ENCODE results near the gene HIVEP3.
"Not testable (repeated sequence)": the region's sequence is repeated elsewhere in the genome, so short reads cannot be mapped to it uniquely, and the experiment has no call there.

The HIVEP3 gene

DNA sequence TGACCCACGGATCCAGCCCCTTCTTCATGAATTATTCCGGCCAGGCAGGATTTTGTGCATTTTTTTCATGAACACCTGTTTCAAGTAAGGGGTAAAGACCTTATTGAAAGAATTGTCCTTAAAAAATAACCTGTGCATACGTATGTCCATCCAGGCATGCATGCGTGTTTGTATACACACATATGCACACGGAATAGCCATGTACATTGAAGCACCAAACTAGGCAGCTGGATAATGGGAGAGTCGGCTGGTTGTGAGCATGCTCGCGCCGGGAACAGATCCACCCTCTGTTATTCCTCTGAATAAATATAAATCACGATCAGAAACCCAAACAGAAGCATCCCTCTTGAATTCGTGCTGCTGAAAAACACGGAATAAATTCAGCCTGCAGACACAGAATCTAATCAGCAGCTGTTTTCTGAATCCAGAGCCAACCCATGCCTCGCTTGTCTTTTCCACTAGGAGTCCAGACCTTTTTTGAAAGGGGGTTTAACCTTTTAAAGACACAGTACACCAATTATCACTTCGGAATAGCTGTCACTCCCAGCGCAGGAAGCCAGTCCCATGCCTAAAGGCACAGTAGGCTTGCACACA lies at the start of gene HIVEP3:
TSS of gene HIVEP3 (minus strand) at position 473 of the 594 bp plus-strand sequence.
- Mint-ChIP-seq H3K4me3 (peak within 1 kb of the TSS; percentile 77), H3K27ac (peak within 1 kb of the TSS; percentile 91), H3K9me3 (no peaks in the 10 kb centered on the region), H3K36me3 (peaks cover 8% of the 10 kb centered on the region), H3K4me1 (peaks cover 70% of the 10 kb centered on the region)
- ATAC-seq (no peak), DNase-seq (ENCODE audit: low spot score in 2 of 2) (peak in 1 of 2 donors; percentile 45)

DNA sequence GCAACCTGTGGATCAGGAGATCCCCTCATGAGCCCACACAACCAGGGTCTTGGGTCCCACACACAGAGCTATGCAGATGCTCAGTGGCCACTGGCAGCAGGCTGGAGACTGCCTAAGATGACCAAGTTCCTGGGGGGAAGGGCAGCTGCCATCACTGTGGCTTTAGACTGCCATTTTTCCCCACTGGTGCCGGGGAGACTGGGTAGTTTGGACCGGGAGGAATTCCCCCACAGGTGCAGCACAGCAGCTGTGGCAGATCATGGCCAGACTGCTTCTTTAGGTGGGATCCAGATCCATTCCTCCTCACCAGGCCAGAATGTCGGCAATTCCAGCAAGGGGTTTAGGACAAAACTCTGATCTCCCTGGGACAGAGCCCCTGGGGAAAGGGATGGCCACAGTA lies 45.7 kb upstream of the HIVEP3 start:
- Mint-ChIP-seq H3K27ac (no peak overlapping the region), H3K4me3 (no peak overlapping the region), H3K36me3 (no peaks in the 10 kb centered on the region), H3K4me1 (peaks cover 10% of the 10 kb centered on the region), H3K9me3 (peaks cover 6% of the 10 kb centered on the region)
- no peak for ATAC-seq
- DNase-seq (ENCODE audit: low spot score in 2 of 2), result no peak

DNA sequence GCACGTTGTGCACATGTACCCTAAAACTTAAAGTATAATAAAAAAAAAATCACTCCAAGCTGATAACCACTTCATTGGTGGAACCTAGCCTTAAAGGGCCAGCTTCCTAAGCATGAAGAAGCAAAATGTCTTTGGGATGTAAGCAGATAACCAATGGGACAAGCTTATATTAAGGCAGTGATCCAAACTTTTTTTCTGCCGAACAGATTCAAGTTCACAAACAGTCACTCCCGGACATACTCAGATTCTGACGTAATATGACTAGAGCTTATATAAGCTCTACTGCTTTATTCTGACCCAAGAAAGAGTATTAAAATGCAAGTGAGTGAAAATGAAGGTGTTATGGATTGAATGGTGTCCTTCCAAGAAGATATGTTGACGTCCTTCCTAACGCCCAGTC lies 44.9 kb upstream of the HIVEP3 start:
- DNase-seq (ENCODE audit: low spot score in 2 of 2) (no peak), ATAC-seq (no peak)
- Mint-ChIP-seq H3K36me3 (no peaks in the 10 kb centered on the region), H3K4me1 (peaks cover 10% of the 10 kb centered on the region), H3K4me3 (no peak overlapping the region), H3K9me3 (peaks cover 6% of the 10 kb centered on the region), H3K27ac (no peak overlapping the region)

GRCh38 chr1:41958015-41958673 lies 39.4 kb upstream of the HIVEP3 start:
- H3K9me3 Mint-ChIP-seq, result no peaks in the 10 kb centered on the region
- no peaks in the 10 kb centered on the region for H3K36me3 Mint-ChIP-seq
- no peak overlapping the region for H3K27ac Mint-ChIP-seq
- no peak overlapping the region for H3K4me3 Mint-ChIP-seq
- peaks cover 16% of the 10 kb centered on the region for H3K4me1 Mint-ChIP-seq
- ATAC-seq, result no peak
- no peak for DNase-seq (ENCODE audit: low spot score in 2 of 2)

DNA sequence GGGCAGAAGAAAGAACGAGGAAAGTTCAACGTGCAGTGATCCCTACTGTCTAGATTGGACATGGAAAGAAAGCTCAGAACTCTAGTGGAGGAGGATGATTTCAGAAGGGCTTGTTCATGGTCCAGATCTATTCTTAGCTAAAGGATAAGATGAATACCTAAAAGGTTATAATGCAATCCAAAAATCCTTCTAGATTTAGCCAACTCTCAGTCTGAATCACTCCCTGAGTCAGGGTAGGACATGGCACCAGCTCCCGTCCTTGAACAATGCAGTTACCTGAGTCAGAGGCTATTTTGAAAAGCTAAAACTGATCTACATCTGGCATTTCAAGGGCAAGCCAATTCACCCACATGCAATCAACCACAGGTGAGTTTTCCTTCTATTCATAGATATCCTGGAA lies 38.8 kb upstream of the HIVEP3 start:
- peaks cover 16% of the 10 kb centered on the region for H3K4me1 Mint-ChIP-seq
- no peaks in the 10 kb centered on the region for H3K9me3 Mint-ChIP-seq
- H3K27ac Mint-ChIP-seq, result no peak overlapping the region
- H3K4me3 Mint-ChIP-seq, result no peak overlapping the region
- ATAC-seq (no peak), DNase-seq (ENCODE audit: low spot score in 2 of 2) (no peak)
- H3K36me3 Mint-ChIP-seq, result no peaks in the 10 kb centered on the region

DNA sequence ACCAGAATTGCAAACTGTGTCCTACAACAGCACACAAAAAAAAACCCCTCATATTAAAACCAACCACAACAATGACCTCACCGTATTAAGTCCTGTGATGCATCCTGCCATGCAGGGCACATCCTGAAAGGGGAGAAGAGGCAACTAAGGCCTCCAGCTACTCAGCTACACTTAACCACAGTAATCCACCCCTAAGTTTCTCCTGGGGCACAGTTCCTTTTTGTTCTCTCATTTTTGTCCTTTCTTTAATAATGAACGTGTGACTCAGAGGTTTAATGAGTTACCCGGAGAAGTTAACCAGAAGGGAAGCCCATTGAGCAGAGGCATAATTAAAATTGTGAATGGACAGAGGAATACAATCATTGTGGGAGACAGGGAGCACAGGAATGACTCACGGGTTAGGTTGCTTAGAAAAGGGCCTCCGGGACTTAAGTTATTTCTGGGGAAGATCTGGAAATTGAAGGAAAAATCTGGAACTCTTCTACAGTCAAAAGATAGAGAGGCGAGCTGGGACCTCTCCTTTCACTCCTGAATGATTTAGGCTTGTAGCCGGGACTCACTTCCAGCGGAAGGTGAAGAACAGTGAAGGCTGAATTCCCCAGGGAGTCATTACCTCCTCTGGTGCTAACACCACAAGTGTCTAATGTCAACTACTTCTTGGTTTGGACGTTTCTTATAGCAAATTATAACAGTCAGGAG lies 36.9 kb upstream of the HIVEP3 start:
- peak; percentile 91 for ATAC-seq
- peaks cover 22% of the 10 kb centered on the region for H3K4me1 Mint-ChIP-seq

DNA sequence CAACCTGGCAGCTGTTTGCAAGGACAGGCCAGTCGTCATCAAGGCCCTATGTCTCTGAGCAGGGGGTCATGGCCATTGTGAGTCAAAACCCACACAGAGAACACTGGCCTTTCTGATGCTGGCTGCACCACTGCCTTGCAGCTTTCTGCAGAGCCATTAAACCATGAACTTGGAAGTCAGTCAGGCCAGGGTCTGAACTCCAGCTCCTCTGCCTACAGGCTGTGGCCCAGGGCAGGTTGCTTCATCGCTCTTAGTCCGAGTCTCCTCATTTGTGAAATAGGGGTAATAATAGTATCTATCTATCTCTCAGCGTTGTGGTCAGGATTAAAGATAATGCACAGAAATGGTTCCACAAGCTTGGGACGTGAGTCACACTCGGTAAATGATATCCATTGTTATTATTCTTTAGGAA lies 35.8 kb upstream of the HIVEP3 start:
- H3K9me3 Mint-ChIP-seq, result peaks cover 10% of the 10 kb centered on the region
- ATAC-seq (no peak), DNase-seq (ENCODE audit: low spot score in 2 of 2) (peak in 1 of 2 donors; percentile 36)
- no peak overlapping the region for H3K27ac Mint-ChIP-seq
- H3K4me3 Mint-ChIP-seq, result no peak overlapping the region
- no peaks in the 10 kb centered on the region for H3K36me3 Mint-ChIP-seq
- H3K4me1 Mint-ChIP-seq, result peaks cover 21% of the 10 kb centered on the region

More for the DNA sequence above, 36.9 kb upstream of the HIVEP3 start:
- DNase-seq (ENCODE audit: low spot score in 2 of 2), result peak in 1 of 2 donors; percentile 48
- Mint-ChIP-seq H3K36me3 (no peaks in the 10 kb centered on the region), H3K4me3 (no peak overlapping the region), H3K27ac (no peak overlapping the region), H3K9me3 (peaks cover 10% of the 10 kb centered on the region)

- DNase-seq (ENCODE audit: low spot score in 2 of 2), result no peak
- H3K36me3 Mint-ChIP-seq, result no peaks in the 10 kb centered on the region
- peaks cover 10% of the 10 kb centered on the region for H3K9me3 Mint-ChIP-seq
- peaks cover 21% of the 10 kb centered on the region for H3K4me1 Mint-ChIP-seq
- no peak overlapping the region for H3K4me3 Mint-ChIP-seq
- no peak for ATAC-seq
- H3K27ac Mint-ChIP-seq, result no peak overlapping the region
Measured at GRCh38 chr1:41953291-41953690, 34.6 kb upstream of the HIVEP3 start.

GRCh38 chr1:41952208-41952607 lies 33.5 kb upstream of the HIVEP3 start:
- no peak for ATAC-seq
- no peak overlapping the region for H3K4me3 Mint-ChIP-seq
- no peak overlapping the region for H3K27ac Mint-ChIP-seq
- H3K36me3 Mint-ChIP-seq, result no peaks in the 10 kb centered on the region
- H3K9me3 Mint-ChIP-seq, result peaks cover 10% of the 10 kb centered on the region
- peaks cover 21% of the 10 kb centered on the region for H3K4me1 Mint-ChIP-seq
- DNase-seq (ENCODE audit: low spot score in 2 of 2), result peak in 1 of 2 donors; percentile 17

GRCh38 chr1:41951492-41951891 lies 32.8 kb upstream of the HIVEP3 start:
- ATAC-seq, H3K9me3 Mint-ChIP-seq, H3K4me3 Mint-ChIP-seq, H3K36me3 Mint-ChIP-seq: not testable (repeated sequence)
- Mint-ChIP-seq H3K27ac (peak overlapping the region; percentile 62), H3K4me1 (peaks cover 21% of the 10 kb centered on the region)
- DNase-seq (ENCODE audit: low spot score in 2 of 2), result peak in 1 of 2 donors; percentile 45

- peaks cover 20% of the 10 kb centered on the region for H3K4me1 Mint-ChIP-seq
- DNase-seq (ENCODE audit: low spot score in 2 of 2) (peak in 1 of 2 donors; percentile 40), ATAC-seq (peak; percentile 88)
- H3K9me3 Mint-ChIP-seq, result peaks cover 10% of the 10 kb centered on the region
- H3K27ac Mint-ChIP-seq, result peak overlapping the region; percentile 62
- no peak overlapping the region for H3K4me3 Mint-ChIP-seq
- H3K36me3 Mint-ChIP-seq, result no peaks in the 10 kb centered on the region
Measured at GRCh38 chr1:41950820-41951219, 32.1 kb upstream of the HIVEP3 start.

DNA sequence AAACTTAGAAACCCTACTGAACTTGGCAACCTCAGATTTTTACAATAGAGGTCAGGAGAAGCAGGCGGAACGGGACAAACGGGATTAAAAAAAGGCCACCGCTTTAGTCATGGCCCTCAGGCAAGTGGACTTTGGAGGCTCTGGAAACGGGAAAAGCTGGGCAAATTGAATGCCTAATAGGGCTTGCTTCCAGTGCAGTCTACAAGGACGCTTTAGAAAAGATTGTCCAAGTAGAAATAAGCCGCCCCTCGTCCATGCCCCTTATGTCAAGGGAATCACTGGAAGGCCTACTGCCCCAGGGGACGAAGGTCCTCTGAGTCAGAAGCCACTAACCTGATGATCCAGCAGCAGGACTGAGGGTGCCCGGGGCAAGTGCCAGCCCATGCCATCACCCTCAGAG lies 27.2 kb upstream of the HIVEP3 start:
- H3K27ac Mint-ChIP-seq; H3K36me3 Mint-ChIP-seq; H3K9me3 Mint-ChIP-seq; ATAC-seq; H3K4me1 Mint-ChIP-seq; H3K4me3 Mint-ChIP-seq; DNase-seq (ENCODE audit: low spot score in 2 of 2): not testable (repeated sequence)

GRCh38 chr1:41943717-41944116 lies 25.0 kb upstream of the HIVEP3 start:
- H3K36me3 Mint-ChIP-seq, result no peaks in the 10 kb centered on the region
- DNase-seq (ENCODE audit: low spot score in 2 of 2), result no peak
- ATAC-seq, result no peak
- peaks cover 11% of the 10 kb centered on the region for H3K4me1 Mint-ChIP-seq
- no peak overlapping the region for H3K27ac Mint-ChIP-seq
- H3K9me3 Mint-ChIP-seq, result peaks cover 3% of the 10 kb centered on the region
- no peak overlapping the region for H3K4me3 Mint-ChIP-seq

DNA sequence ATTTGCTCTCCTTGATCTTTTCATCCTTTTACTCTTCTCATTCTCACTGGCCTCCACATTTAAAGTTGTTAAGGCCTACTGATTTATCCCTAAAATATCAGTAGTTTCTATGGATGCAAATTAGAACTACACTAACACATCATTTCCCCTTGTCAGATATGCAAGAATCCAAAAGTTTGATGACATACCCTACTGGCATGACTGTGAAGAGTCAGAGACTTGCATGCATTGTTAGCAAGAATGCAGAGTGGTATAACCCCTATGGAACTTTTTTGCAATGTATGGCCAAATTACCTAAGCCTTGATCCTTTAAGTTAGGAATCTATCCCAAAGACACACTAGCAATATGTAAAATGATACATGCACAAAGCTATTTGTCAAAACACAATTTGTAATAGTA lies 23.6 kb upstream of the HIVEP3 start:
- peaks cover 16% of the 10 kb centered on the region for H3K4me1 Mint-ChIP-seq
- no peak overlapping the region for H3K27ac Mint-ChIP-seq
- DNase-seq (ENCODE audit: low spot score in 2 of 2) (no peak), ATAC-seq (no peak)
- H3K9me3 Mint-ChIP-seq, result peaks cover 3% of the 10 kb centered on the region
- no peak overlapping the region for H3K4me3 Mint-ChIP-seq
- no peaks in the 10 kb centered on the region for H3K36me3 Mint-ChIP-seq

DNA sequence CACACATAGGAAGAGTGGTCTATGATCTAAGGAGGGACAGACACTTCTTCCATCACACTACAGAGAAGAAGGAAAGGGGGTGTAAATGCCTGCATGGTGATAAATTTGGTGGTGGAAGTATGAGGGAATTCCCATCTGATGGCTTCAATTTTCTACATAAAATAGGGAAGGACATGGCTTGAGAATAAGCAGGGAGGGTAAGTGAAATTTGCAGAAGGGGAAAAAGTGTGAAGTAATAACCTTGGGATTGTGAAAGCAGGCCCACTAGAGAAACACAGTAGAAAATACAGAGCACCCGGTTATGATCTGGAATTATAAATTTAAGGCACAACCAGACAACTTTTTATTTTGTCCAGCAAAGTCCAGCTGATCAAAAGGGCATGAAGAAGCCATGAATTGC lies 22.7 kb upstream of the HIVEP3 start:
- peaks cover 17% of the 10 kb centered on the region for H3K4me1 Mint-ChIP-seq
- no peak overlapping the region for H3K27ac Mint-ChIP-seq
- no peak for DNase-seq (ENCODE audit: low spot score in 2 of 2)
- no peak overlapping the region for H3K4me3 Mint-ChIP-seq
- no peak for ATAC-seq
- H3K36me3 Mint-ChIP-seq, result no peaks in the 10 kb centered on the region
- H3K9me3 Mint-ChIP-seq, result peaks cover 3% of the 10 kb centered on the region

GRCh38 chr1:41939194-41939593 lies 20.5 kb upstream of the HIVEP3 start:
- no peaks in the 10 kb centered on the region for H3K36me3 Mint-ChIP-seq
- ATAC-seq (no peak), DNase-seq (ENCODE audit: low spot score in 2 of 2) (no peak)
- H3K4me1 Mint-ChIP-seq, result peaks cover 27% of the 10 kb centered on the region
- no peak overlapping the region for H3K27ac Mint-ChIP-seq
- peaks cover 3% of the 10 kb centered on the region for H3K9me3 Mint-ChIP-seq
- no peak overlapping the region for H3K4me3 Mint-ChIP-seq
